K562 treated with DMSO at 1 percent for 4 hours (cell line): ENCODE data around the gene FAM107A. TPM values are rescaled to one million over a fixed set of nuclear protein-coding genes. Genes with fewer than 3 reads are reported as not detected.

Experiments
- total RNA-seq: library from RNA; unstranded; fragments of 300-600 nt; gene quantifications from 2 replicates; pipeline ENCODE4 v1.2.3, GENCODE V29; 2022; ENCODE audit not compliant: insufficient read depth

Gene FAM107A, protein sequence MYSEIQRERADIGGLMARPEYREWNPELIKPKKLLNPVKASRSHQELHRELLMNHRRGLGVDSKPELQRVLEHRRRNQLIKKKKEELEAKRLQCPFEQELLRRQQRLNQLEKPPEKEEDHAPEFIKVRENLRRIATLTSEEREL
- not detected in 2 replicates for total RNA-seq

DNA sequence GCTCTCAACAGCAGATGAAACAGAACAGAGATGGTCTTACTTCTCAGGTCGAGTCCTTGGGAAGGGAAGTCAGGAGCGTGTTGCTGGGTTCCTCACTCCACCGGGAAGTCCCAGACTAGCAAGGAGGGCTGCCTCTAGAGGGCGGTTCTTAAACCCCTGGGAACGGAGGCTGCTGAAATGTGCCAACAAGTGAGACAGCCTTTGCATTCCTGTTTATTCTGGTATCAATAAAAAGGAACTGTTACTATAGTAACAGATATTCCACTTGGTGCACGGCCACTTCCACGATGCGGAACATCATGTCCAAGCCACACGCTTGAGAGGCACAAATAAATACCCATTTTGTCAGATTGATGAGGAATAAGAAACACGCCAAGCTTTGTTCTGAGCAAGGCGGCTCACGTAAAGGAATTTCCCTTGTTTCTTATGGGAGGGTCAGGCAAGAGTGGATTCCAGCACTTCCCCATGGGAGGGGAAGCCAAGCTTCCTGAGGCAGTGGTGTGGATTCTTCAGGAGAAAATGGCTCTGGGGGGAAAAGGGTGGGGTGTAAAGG lies at the start of gene FAM107A:
Gene FAM107A, minus strand, starts transcription at position 123 of the 553 bp plus-strand sequence. CDS start 7,531 bp downstream, outside the sequence.

GRCh38 chr3:58536501-58537411 lies 40.4 kb downstream of the FAM107A start, which contains the start of gene ACOX2:
TSS of gene ACOX2 (minus strand) at chr3:58537190. CDS start at chr3:58535106, 2,084 bp downstream.

Other genes with a start within 250 kb of the FAM107A start
- gene PXK, start 244.5 kb downstream of the FAM107A start, total RNA-seq, result 12.6 and 14.6 TPM in 2 replicates
- gene PDHB, start 143.6 kb downstream of the FAM107A start, total RNA-seq, result 40.8 and 42.6 TPM in 2 replicates
- 3.1 and 4.7 TPM in 2 replicates for gene KCTD6, start 85.3 kb downstream of the FAM107A start, total RNA-seq
- not detected in 2 replicates for gene ACOX2, start 40.2 kb downstream of the FAM107A start, total RNA-seq
- not detected in 2 replicates for gene FAM3D, start 89.4 kb upstream of the FAM107A start, total RNA-seq